C4-2B (cell line): ENCODE data around the gene CD226.

Experiments used
- ZFX ChIP-seq: fragments of 450-650 bp; IDR thresholded peaks from 2 replicates; pipeline ENCODE4 v1.6.1; 2017
- TF ChIP-seq, protein P1 (sequence below): fragments of 450-650 bp; conservative IDR thresholded peaks from 2 replicates; pipeline ENCODE4 v1.5.1; 2017; ENCODE audit warnings: mild to moderate bottlenecking

DNA sequence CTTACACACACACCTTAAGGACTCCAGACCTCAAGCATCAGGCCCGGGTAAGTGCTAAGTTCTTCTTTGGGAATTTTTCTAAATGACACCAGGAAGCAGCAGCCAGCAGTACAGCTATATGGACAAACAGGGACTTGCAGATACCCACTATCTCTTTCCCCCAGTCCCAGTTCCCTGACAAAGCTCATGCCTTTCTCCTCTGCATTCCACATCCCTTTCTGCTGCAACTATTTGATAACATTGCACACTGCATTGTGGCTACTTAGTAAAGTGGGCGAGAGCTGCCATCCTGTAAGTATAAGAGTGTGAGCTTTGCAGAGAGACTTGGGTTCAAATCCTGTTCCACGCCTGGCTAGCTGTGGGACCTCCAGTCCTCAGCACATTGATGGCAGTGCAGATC, 14.0 kb upstream of the CD226 start:
- TF ChIP-seq, protein P1, sequence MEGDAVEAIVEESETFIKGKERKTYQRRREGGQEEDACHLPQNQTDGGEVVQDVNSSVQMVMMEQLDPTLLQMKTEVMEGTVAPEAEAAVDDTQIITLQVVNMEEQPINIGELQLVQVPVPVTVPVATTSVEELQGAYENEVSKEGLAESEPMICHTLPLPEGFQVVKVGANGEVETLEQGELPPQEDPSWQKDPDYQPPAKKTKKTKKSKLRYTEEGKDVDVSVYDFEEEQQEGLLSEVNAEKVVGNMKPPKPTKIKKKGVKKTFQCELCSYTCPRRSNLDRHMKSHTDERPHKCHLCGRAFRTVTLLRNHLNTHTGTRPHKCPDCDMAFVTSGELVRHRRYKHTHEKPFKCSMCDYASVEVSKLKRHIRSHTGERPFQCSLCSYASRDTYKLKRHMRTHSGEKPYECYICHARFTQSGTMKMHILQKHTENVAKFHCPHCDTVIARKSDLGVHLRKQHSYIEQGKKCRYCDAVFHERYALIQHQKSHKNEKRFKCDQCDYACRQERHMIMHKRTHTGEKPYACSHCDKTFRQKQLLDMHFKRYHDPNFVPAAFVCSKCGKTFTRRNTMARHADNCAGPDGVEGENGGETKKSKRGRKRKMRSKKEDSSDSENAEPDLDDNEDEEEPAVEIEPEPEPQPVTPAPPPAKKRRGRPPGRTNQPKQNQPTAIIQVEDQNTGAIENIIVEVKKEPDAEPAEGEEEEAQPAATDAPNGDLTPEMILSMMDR: no peak
- no peak for TF ChIP-seq ZFX
